Endothelial cell of umbilical vein (primary cell): ENCODE data around the gene STK40.

ENCODE experiments used
- CTCF ChIP-seq, 2 donors: IDR thresholded peaks; 1 replicate in 1 of 2; 2 replicates in 1 of 2; pipeline ENCODE4 v1.5.1; 2011; ENCODE audit warnings: low read length in 2 of 2, mild to moderate bottlenecking in 2 of 2, moderate library complexity in 2 of 2, control low read depth in 1 of 2, inconsistent platforms in 1 of 2, low read depth in 1 of 2; ENCODE audit not compliant: insufficient read depth in 1 of 2; ENCODE audit errors: extremely low read depth in 1 of 2
- EZH2 ChIP-seq: IDR thresholded peaks from 2 replicates; pipeline ENCODE4 v1.6.1; 2012; ENCODE audit warnings: borderline replicate concordance, low read depth, mild to moderate bottlenecking, moderate library complexity, low read length, inconsistent platforms; ENCODE audit not compliant: severe bottlenecking
- JUN ChIP-seq: IDR thresholded peaks from 2 replicates; pipeline ENCODE4 v1.6.1; 2011; ENCODE audit warnings: borderline replicate concordance, low read depth; ENCODE audit not compliant: insufficient read length, insufficient read depth
- POLR2A ChIP-seq: IDR thresholded peaks from 2 replicates; pipeline ENCODE4 v1.6.1; 2012; ENCODE audit warnings: low read depth, mild to moderate bottlenecking, control low read depth, low read length
- POLR2AphosphoS5 ChIP-seq: IDR thresholded peaks from 2 replicates; pipeline ENCODE4 v1.6.1; 2012; ENCODE audit warnings: low read depth, mild to moderate bottlenecking, control low read depth, low read length, moderate library complexity; ENCODE audit not compliant: insufficient read depth
- TF ChIP-seq, protein P1 (sequence below): IDR thresholded peaks from 2 replicates; pipeline ENCODE4 v1.6.1; 2011; ENCODE audit not compliant: insufficient read depth, insufficient read length

- TF ChIP-seq POLR2A, result no peak
- TF ChIP-seq POLR2AphosphoS5, result no peak
- no peak for TF ChIP-seq CTCF (IDR thresholded peaks at IDR 0.05; ENCODE audit: extremely low read depth in 1 of 2, insufficient read depth in 1 of 2, low read depth in 1 of 2, low read length in 2 of 2)
- no peak for TF ChIP-seq EZH2
- no peak for TF ChIP-seq JUN
- TF ChIP-seq, protein P1, sequence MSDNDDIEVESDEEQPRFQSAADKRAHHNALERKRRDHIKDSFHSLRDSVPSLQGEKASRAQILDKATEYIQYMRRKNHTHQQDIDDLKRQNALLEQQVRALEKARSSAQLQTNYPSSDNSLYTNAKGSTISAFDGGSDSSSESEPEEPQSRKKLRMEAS, result no peak
Observed at GRCh38 chr1:36300526-36300925, 85.2 kb downstream of the STK40 start.
